Measurements from ENCODE around the gene GRM8. TPM values are rescaled to one million over a fixed set of nuclear protein-coding genes. Genes with fewer than 3 reads are reported as not detected.

GRM8 gene
- total RNA-seq, 1 experiment from 2014 or later, result not detected

GRCh38 chr7:127239814-127240213, 12.9 kb downstream of the GRM8 start:
- Histone ChIP-seq H3K4me2 (ENCODE audit: low read length) (no peak overlapping the region), H2AFZ (ENCODE audit: low read length) (no peak overlapping the region), H3K4me3 (ENCODE audit: low read length) (no peak overlapping the region), H3K79me2 (ENCODE audit: low read length) (no peaks in the 10 kb centered on the region), H3K9me2 (replicated peaks; ENCODE audit: low read length) (no peaks in the 10 kb centered on the region), H4K20me1 (ENCODE audit: low read length) (no peaks in the 10 kb centered on the region), H3K9ac (ENCODE audit: low read length) (no peak overlapping the region), H3F3A (ENCODE audit: low read length, unreplicated experiment) (no peaks in the 10 kb centered on the region), H3K9me3 (ENCODE audit: low read length) (no peaks in the 10 kb centered on the region), H3K36me3 (ENCODE audit: low read depth, low read length) (no peaks in the 10 kb centered on the region), H3K27me3 (ENCODE audit: low read length) (peaks cover 52% of the 10 kb centered on the region), H3K27ac (ENCODE audit: low read length) (no peak overlapping the region), H3K4me1 (ENCODE audit: insufficient read depth, low read length) (no peaks in the 10 kb centered on the region)
- CTCF ChIA-PET, result no interaction called here
- ATAC-seq, result no peak
- TF ChIP-seq CTCF (conservative IDR thresholded peaks at IDR 0.05; ENCODE audit: low read depth, low read length), result peak; percentile 27; the same call in 1 of the 2 replicates
- TF ChIP-seq EZH2phosphoT487 (IDR thresholded peaks at IDR 0.05; ENCODE audit: borderline replicate concordance, low read length), result no peak
- no peak for DNase-seq
- POLR2A ChIA-PET (ENCODE audit: unreplicated experiment), result no interaction called here
- no TSS peak for BruUV-seq (replicated peaks)
- intact Hi-C loops (cut with micrococcal nuclease), result no loop called here

- H3K9me3 ChIP-seq (ENCODE audit: low read length), result no peaks in the 10 kb centered on the region
- POLR2A ChIA-PET (ENCODE audit: unreplicated experiment), result no interaction called here
- no peaks in the 10 kb centered on the region for H3K79me2 ChIP-seq (ENCODE audit: low read length)
- H3K4me2 ChIP-seq (ENCODE audit: low read length), result no peak overlapping the region
- ATAC-seq, result no peak
- no peak for TF ChIP-seq CTCF (conservative IDR thresholded peaks at IDR 0.05; ENCODE audit: low read depth, low read length)
- TF ChIP-seq EZH2 (IDR thresholded peaks at IDR 0.05; ENCODE audit: low read length, unreplicated experiment), result no peak
- no peak for TF ChIP-seq EZH2phosphoT487 (IDR thresholded peaks at IDR 0.05; ENCODE audit: borderline replicate concordance, low read length)
- H4K20me1 ChIP-seq (ENCODE audit: low read length), result no peaks in the 10 kb centered on the region
- no peak overlapping the region for H3K27ac ChIP-seq (ENCODE audit: low read length)
- no peak overlapping the region for H3K9ac ChIP-seq (ENCODE audit: low read length)
- intact Hi-C loops (cut with micrococcal nuclease), result no loop called here
- no peaks in the 10 kb centered on the region for H3K4me1 ChIP-seq (ENCODE audit: insufficient read depth, low read length)
- no peaks in the 10 kb centered on the region for H3F3A ChIP-seq (ENCODE audit: low read length, unreplicated experiment)
- CTCF ChIA-PET, result no interaction called here
- H3K27me3 ChIP-seq (ENCODE audit: low read length), result peaks cover 16% of the 10 kb centered on the region
- no peaks in the 10 kb centered on the region for H3K9me2 ChIP-seq (replicated peaks; ENCODE audit: low read length)
- no peak overlapping the region for H3K4me3 ChIP-seq (ENCODE audit: low read length)
- BruUV-seq (replicated peaks), result no TSS peak
- no peak for DNase-seq
- no peaks in the 10 kb centered on the region for H3K36me3 ChIP-seq (ENCODE audit: low read depth, low read length)
- H2AFZ ChIP-seq (ENCODE audit: low read length), result no peak overlapping the region
Measured at GRCh38 chr7:127233630-127234029, 19.1 kb downstream of the GRM8 start.

GRCh38 chr7:127231415-127231814, 21.3 kb downstream of the GRM8 start:
- Histone ChIP-seq H3K9me2 (replicated peaks; ENCODE audit: low read length) (no peaks in the 10 kb centered on the region), H2AFZ (ENCODE audit: low read length) (no peak overlapping the region), H3K9me3 (ENCODE audit: low read length) (no peaks in the 10 kb centered on the region), H3K36me3 (ENCODE audit: low read depth, low read length) (no peaks in the 10 kb centered on the region), H4K20me1 (ENCODE audit: low read length) (no peaks in the 10 kb centered on the region), H3K4me1 (ENCODE audit: insufficient read depth, low read length) (no peaks in the 10 kb centered on the region), H3K4me2 (ENCODE audit: low read length) (no peak overlapping the region), H3F3A (ENCODE audit: low read length, unreplicated experiment) (no peaks in the 10 kb centered on the region), H3K4me3 (ENCODE audit: low read length) (no peak overlapping the region), H3K27me3 (ENCODE audit: low read length) (peaks cover 30% of the 10 kb centered on the region), H3K27ac (ENCODE audit: low read length) (no peak overlapping the region), H3K79me2 (ENCODE audit: low read length) (no peaks in the 10 kb centered on the region), H3K9ac (ENCODE audit: low read length) (no peak overlapping the region)
- POLR2A ChIA-PET (ENCODE audit: unreplicated experiment), result no interaction called here
- no peak for TF ChIP-seq CTCF (conservative IDR thresholded peaks at IDR 0.05; ENCODE audit: low read depth, low read length)
- no peak for TF ChIP-seq EZH2phosphoT487 (IDR thresholded peaks at IDR 0.05; ENCODE audit: borderline replicate concordance, low read length)
- no peak for TF ChIP-seq EZH2 (IDR thresholded peaks at IDR 0.05; ENCODE audit: low read length, unreplicated experiment)
- CTCF ChIA-PET, result no interaction called here
- DNase-seq (no peak), ATAC-seq (no peak)
- intact Hi-C loops (cut with micrococcal nuclease), result no loop called here
- BruUV-seq (replicated peaks), result no TSS peak

All from PC-3 (cell line).